ENCODE data around the gene AGK.
"Not testable (repeated sequence)": the region's sequence is repeated elsewhere in the genome, so short reads cannot be mapped to it uniquely, and the experiment has no call there.

AGK gene

GRCh38 chr7:141646826-141647480, 95.7 kb downstream of the AGK start:
- no peak for DNase-seq (ENCODE audit: low read depth, low spot score)

- not testable (repeated sequence) for DNase-seq (ENCODE audit: low read depth, low spot score)
These were observed 96.5 kb downstream of the AGK start for GRCh38 chr7:141647701-141648100.

GRCh38 chr7:141648276-141649114, 97.3 kb downstream of the AGK start:
- no peak for DNase-seq (ENCODE audit: low read depth, low spot score)

- DNase-seq (ENCODE audit: low read depth, low spot score): no peak
These were observed 98.1 kb downstream of the AGK start for GRCh38 chr7:141649137-141649864.

GRCh38 chr7:141649865-141650634, 98.8 kb downstream of the AGK start:
- no peak for DNase-seq (ENCODE audit: low read depth, low spot score)

- no peak for DNase-seq (ENCODE audit: low read depth, low spot score)
These were observed 100.2 kb downstream of the AGK start for GRCh38 chr7:141651417-141651816.

- DNase-seq (ENCODE audit: low read depth, low spot score): no peak
These were observed 101.5 kb downstream of the AGK start for GRCh38 chr7:141652691-141653090.

- DNase-seq (ENCODE audit: low read depth, low spot score): peak; percentile 71
These were observed 103.3 kb downstream of the AGK start for GRCh38 chr7:141654551-141654950.

- DNase-seq (ENCODE audit: low read depth, low spot score): no peak
These were observed 108.3 kb downstream of the AGK start for GRCh38 chr7:141659501-141659900.

GRCh38 chr7:141660259-141660658, 109.0 kb downstream of the AGK start:
- DNase-seq (ENCODE audit: low read depth, low spot score): no peak

GRCh38 chr7:141663081-141663849, 112.1 kb downstream of the AGK start:
- no peak for DNase-seq (ENCODE audit: low read depth, low spot score)

GRCh38 chr7:141664450-141664849, 113.2 kb downstream of the AGK start:
- DNase-seq (ENCODE audit: low read depth, low spot score): no peak

- no peak for DNase-seq (ENCODE audit: low read depth, low spot score)
These were observed 114.2 kb downstream of the AGK start for GRCh38 chr7:141665208-141666035.

- DNase-seq (ENCODE audit: low read depth, low spot score): no peak
These were observed 114.9 kb downstream of the AGK start for GRCh38 chr7:141666071-141666470.

- no peak for DNase-seq (ENCODE audit: low read depth, low spot score)
These were observed 117.6 kb downstream of the AGK start for GRCh38 chr7:141668853-141669252.

- DNase-seq (ENCODE audit: low read depth, low spot score): no peak
These were observed 120.7 kb downstream of the AGK start for GRCh38 chr7:141671705-141672496.

- DNase-seq (ENCODE audit: low read depth, low spot score): no peak
These were observed 122.1 kb downstream of the AGK start for GRCh38 chr7:141673346-141673745.

- no peak for DNase-seq (ENCODE audit: low read depth, low spot score)
These were observed 123.0 kb downstream of the AGK start for GRCh38 chr7:141674171-141674671.

- no peak for DNase-seq (ENCODE audit: low read depth, low spot score)
These were observed 123.5 kb downstream of the AGK start for GRCh38 chr7:141674702-141675101.

Measured in iPS DF 19.7 (cell line).